ENCODE data around the gene SS18L1. TPM values are rescaled to one million over a fixed set of nuclear protein-coding genes. Genes with fewer than 3 reads are reported as not detected.

SS18L1 gene
- total and polyA plus RNA-seq, 2 experiments from 2014 or later, result 3.2 to 38.7 TPM

- H3K36me3 ChIP-seq, result peaks cover 34% of the 10 kb centered on the region
These were observed 24.5 kb downstream of the SS18L1 start for GRCh38 chr20:62168061-62168460.

GRCh38 chr20:62168890-62169435 is 25.4 kb downstream of the SS18L1 start:
- Histone ChIP-seq H3K4me3 (no peak overlapping the region), H3K9me3 (ENCODE audit: low read depth) (no peaks in the 10 kb centered on the region), H3K27ac (no peak overlapping the region), H3K27me3 (no peaks in the 10 kb centered on the region), H3K4me1 (ENCODE audit: low read depth) (no peaks in the 10 kb centered on the region), H3K36me3 (peaks cover 30% of the 10 kb centered on the region)
- no peak for TF ChIP-seq CTCF (IDR thresholded peaks at IDR 0.05; ENCODE audit: low read depth, low read length)
- no peak for DNase-seq (ENCODE audit: low read depth in 1 of 2, low spot score in 1 of 2)

More at GRCh38 chr20:62168061-62168460, 24.5 kb downstream of the SS18L1 start:
- no peaks in the 10 kb centered on the region for H3K27me3 ChIP-seq
- DNase-seq (ENCODE audit: low read depth in 1 of 2, low spot score in 1 of 2), result no peak
- no peaks in the 10 kb centered on the region for H3K4me1 ChIP-seq (ENCODE audit: low read depth)
- H3K9me3 ChIP-seq (ENCODE audit: low read depth), result no peaks in the 10 kb centered on the region
- no peak overlapping the region for H3K4me3 ChIP-seq
- H3K27ac ChIP-seq, result no peak overlapping the region
- TF ChIP-seq CTCF (IDR thresholded peaks at IDR 0.05; ENCODE audit: low read depth, low read length), result no peak

- no peaks in the 10 kb centered on the region for H3K27me3 ChIP-seq
- H3K4me1 ChIP-seq (ENCODE audit: low read depth), result no peaks in the 10 kb centered on the region
- no peaks in the 10 kb centered on the region for H3K9me3 ChIP-seq (ENCODE audit: low read depth)
- no peak overlapping the region for H3K27ac ChIP-seq
- no peak for DNase-seq (ENCODE audit: low read depth in 1 of 2, low spot score in 1 of 2)
- H3K36me3 ChIP-seq, result peaks cover 21% of the 10 kb centered on the region
- no peak for TF ChIP-seq CTCF (IDR thresholded peaks at IDR 0.05; ENCODE audit: low read depth, low read length)
- no peak overlapping the region for H3K4me3 ChIP-seq
These were observed 27.0 kb downstream of the SS18L1 start for GRCh38 chr20:62170536-62170935.

- Histone ChIP-seq H3K27ac (no peak overlapping the region), H3K9me3 (ENCODE audit: low read depth) (no peaks in the 10 kb centered on the region), H3K27me3 (no peaks in the 10 kb centered on the region), H3K36me3 (peaks cover 21% of the 10 kb centered on the region), H3K4me1 (ENCODE audit: low read depth) (no peaks in the 10 kb centered on the region), H3K4me3 (no peak overlapping the region)
- TF ChIP-seq CTCF (IDR thresholded peaks at IDR 0.05; ENCODE audit: low read depth, low read length), result no peak
- no peak for DNase-seq (ENCODE audit: low read depth in 1 of 2, low spot score in 1 of 2)
These were observed 27.7 kb downstream of the SS18L1 start for GRCh38 chr20:62171245-62171644.

- TF ChIP-seq CTCF (IDR thresholded peaks at IDR 0.05; ENCODE audit: low read depth, low read length), result no peak
- no peaks in the 10 kb centered on the region for H3K9me3 ChIP-seq (ENCODE audit: low read depth)
- no peak overlapping the region for H3K27ac ChIP-seq
- H3K27me3 ChIP-seq, result no peaks in the 10 kb centered on the region
- H3K4me1 ChIP-seq (ENCODE audit: low read depth), result no peaks in the 10 kb centered on the region
- H3K4me3 ChIP-seq, result no peak overlapping the region
- H3K36me3 ChIP-seq, result peaks cover 19% of the 10 kb centered on the region
- no peak for DNase-seq (ENCODE audit: low read depth in 1 of 2, low spot score in 1 of 2)
These were observed 29.1 kb downstream of the SS18L1 start for GRCh38 chr20:62172666-62173065.
